ENCODE data around the gene ARAP3.

The ARAP3 gene

DNA sequence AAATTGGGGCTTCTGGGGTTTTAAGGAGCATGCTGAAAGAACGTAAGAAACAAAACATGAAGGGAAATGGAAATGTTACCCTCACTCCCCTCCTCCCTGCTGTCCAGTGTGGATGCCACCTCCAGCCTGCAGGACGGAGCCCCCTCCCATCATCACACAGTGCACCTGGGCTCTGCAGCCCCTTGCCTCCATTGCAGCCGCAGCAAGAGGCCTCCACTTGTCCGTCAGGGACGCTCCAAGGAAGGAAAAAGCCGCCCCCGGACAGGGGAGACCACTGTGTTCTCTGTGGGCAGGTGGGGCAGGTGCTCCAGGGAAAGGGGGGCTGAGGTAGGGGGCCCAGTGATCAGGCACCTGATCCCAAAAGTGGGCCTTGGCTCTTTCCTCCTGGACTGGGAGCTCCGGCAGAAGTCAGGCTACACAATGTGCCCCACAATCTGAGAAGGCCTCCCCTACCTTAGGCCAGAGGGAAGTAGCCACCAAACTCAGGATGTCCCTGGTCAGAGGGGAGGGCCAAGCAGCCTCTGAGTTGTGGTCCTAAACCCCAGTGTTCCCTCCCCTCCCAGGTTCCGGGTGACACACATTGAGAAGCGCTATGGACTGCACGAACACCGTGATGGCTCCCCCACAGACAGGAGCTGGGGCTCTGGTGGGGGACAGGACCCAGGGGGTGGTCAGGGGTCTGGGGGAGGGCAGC lies 42.5 kb downstream of the ARAP3 start:
- no peak for DNase-seq

DNA sequence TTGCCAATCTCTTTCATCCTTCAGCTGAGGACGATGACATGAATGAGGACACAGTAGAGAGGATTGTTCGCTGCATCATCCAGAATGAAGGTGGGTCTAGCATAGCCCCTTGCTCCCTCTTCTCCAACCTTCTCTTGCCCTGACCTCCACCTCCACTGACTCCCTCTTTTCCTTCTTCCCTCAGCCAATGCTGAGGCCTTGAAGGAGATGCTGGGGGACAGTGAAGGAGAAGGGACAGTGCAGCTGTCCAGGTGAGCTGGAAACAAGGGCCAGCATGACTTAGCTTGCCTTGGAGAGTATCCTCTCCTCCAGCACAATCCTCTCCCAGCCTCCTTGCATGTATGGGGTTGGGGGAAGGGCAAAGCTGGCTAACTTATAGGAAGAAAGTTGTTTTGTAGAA lies 43.3 kb downstream of the ARAP3 start:
- no peak for DNase-seq

DNA sequence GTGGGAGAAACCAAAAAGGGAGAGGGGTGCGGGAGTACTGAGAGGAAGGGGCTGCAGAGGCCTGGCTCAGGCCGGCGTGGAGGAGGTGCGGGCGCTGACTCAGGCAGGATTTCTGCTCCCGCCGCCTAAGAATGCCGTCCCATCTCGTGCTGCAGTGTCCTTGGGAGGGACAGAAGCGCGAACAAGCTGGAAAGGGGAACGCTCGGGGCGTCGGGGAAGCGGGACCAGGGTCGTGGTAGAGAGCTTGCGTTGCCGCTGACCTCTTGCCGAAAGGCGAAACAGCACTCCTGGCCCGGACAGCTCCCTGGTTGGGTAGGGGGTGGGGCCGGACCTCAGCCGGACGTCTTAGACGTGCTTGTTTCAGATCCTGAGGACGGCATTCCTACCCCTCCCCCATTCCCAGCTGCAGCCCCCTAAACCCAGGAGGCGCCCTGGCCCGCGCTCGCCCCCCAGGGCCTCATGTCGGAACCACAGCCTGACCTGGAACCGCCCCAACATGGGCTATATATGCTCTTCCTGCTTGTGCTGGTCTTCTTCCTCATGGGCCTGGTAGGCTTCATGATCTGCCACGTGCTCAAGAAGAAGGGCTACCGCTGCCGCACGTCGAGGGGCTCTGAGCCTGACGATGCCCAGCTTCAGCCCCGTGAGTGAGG lies 44.1 kb downstream of the ARAP3 start:
- no peak for DNase-seq

DNA sequence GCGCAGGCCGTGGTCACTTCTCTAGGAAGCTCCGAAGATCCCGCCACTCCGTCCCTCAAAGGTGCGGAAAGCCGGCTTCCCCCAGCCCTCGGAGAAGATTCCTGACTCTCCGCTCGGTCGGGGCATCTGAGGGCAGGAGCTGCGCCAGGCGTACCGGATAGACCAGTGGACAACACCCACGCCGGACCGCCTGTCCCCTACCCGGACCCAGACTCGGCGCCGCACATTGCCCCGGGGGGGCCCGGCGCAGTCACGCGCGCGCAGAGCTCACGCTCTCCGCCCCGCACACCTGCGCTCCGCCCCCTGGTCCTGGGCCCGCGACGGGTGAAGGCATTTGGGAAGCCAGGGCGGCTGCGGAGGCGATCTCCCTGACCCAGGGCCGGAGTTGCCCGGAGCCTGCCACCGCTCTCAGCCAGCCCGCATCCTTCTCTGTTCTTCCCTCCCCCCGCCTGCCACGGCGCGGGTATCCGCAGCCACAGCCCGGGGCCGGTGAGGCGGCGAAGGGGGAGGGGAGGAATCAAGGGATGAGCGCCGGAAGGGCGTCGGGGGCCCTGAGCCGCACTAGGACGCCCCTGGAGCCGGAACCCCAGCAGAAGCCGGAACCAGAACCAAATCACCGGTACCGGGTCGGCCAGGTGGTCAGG lies 44.8 kb downstream of the ARAP3 start:
- no peak for DNase-seq

DNA sequence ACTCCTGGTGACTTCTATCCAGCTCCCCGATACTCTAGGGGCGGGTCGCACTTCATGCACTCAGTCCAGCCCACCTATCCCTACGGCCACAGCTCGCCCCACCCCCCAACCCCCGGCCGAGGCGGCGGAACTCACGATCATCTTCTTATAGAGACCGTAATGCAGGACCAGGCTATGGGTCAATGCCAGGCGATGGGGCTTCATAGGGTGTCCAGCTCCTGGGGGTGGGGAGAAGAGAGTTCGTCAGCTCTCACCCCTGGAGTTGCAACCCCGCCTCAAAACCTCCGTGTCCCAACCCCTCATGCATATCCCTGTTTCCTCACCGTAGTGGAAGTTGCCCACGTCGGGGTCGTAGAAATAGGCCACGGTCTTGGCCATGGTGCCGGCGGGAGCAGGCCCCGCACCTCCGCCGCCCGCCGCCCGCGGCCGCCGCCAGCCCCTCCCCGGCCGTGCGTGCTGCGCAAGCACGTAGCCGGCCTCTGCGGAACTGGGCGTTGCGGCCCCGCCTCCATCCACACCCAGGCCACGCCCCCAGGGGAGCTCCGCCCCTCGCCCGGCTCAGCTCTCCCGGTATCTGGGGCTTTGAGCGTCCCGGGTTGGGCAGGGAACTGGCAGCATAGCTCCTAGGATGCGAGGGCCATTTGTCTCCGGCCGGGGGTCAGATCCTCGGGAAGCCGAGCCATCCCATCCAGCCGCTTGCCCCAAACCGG lies 45.5 kb downstream of the ARAP3 start, which contains the start of the genes HDAC3 and RELL2:
TSS of gene HDAC3 (minus strand) at position 437 of the 710 bp plus-strand sequence. CDS start at position 378, 59 bp downstream.
TSS of gene RELL2 (plus strand) at position 585 of the 710 bp plus-strand sequence. CDS start 1,229 bp downstream, outside the sequence.
- peak; percentile 14 to 81 for DNase-seq

DNA sequence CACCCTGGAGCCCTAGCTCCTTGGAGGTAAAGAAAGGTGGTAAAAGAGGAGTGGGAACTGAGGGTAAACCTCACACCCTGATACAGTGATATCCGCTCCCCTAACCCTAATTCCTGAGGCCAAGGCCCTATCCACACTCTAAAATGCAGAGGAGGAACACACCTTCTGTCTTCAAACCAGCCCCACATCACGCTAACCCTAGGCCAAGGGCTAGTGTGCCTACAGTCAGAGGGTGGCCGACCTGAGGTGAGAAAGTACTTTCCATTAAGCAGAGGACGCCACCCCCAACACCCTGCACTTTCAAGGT lies 46.0 kb downstream of the ARAP3 start:
- DNase-seq: no peak

DNA sequence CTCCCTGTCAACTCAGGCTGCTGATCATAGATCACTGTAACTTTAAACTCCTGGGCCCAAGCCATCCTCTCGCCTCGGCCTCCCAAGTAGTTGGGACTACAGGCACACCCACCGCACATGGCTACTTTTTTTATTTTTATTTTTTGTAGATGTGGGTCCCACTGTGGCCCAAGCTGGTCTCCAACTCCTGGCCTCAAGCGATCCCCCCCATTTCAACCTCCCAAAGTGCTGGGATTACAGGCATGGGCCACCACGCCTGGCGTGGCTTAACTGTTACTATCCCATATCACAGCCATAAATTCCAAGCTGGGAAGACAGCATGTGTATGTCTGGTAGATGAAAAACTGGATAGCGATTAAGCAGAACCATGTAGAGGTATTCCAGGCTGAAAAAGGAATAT lies 46.4 kb downstream of the ARAP3 start:
- no peak for DNase-seq

DNA sequence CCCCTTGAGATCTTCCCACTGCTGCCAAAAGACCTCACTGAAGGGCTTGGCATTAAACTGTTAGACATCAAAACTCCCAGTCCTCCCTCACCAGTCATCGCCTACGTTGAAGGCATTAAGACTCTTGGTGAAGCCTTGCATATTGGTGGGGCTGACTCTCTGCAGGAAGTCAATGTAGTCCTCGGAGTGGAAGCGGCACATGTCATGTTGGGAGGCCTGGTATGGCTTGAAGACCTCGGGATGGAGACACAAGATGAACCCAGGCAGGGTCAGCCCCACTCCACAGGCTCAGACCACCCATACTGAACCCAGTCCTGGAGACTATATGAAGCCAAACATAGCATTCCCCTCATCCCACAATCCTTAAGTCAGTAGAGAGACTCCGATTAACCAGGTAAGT lies 47.3 kb downstream of the ARAP3 start:
- DNase-seq: no peak

DNA sequence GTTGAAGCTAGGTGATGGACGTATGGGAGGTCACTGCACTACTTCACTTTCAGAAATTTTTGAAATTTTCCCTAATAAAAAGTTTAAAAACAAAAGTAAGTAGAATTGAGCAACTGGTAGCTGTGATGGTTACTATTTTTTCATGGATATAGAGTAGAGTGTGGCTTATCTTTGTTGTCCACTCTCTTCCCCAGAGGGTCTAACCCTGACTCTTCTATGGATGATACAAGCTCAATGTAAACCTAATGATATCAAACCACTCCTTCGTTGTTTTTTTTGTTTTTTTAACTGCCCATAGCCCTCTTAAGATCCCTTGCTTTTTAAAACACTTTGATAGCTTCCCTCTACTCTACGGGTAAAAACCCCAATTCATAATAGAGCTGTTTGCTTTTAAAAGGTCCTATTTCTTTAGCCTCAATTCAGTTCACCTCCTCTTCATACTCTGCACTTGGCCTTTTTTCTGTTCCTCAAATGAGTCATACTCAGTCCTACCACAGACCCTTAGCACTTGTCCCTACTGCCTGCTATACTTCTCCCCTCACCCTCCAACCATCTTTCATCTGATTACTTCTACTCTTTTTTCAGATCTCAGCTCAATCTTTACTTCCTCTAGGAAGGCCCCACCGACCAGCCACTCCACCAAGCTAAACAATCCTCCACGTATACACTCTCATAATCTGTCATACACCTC lies 48.0 kb downstream of the ARAP3 start:
- no peak for DNase-seq

DNA sequence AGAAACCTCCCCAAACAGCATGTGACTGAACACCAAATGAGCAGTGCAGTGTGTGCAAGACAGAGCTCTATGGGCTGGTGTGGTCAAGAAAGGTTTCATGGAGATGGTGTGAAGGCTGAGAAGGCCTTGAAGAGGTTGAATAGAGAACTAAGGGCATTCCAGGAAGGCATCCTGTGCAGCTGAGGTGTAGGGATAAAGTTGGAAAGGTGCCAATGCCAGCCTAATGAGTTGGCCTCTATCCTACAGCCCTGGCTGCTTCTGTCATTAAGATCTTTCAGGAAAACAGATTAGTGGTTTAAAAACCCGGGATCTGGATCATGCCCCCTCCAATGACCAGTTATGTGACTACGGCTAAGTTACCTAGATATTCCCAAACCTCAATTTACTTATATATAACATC lies 49.4 kb downstream of the ARAP3 start:
- DNase-seq: peak in 1 of 2 experiments; percentile 9

DNA sequence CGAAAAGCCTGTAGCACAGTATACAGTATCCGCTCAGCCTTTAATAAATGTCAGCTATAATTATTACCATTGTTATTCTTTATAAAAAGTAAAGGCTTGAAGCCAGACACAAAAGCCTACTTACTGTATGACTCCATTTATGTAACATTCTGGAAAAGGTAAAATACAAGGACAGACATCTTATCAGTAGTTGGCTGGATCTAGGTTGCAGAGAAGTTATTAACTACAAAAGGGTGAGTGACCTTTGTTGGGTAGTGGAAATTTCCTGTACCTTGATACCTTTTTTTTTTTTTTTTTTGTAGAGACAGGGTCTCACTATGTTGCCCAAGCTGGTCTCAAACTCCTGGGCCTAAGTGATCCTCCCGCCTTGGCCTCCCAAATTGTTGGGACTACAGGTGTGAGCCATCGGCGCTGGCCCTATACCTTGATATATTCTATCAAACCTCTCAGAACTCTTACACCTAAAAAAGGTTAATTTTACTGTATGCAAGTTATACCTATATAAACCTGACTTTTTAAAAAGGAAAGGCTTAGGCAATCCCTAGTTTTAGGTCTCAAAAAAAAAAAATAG lies 51.4 kb downstream of the ARAP3 start:
- no peak for DNase-seq

DNA sequence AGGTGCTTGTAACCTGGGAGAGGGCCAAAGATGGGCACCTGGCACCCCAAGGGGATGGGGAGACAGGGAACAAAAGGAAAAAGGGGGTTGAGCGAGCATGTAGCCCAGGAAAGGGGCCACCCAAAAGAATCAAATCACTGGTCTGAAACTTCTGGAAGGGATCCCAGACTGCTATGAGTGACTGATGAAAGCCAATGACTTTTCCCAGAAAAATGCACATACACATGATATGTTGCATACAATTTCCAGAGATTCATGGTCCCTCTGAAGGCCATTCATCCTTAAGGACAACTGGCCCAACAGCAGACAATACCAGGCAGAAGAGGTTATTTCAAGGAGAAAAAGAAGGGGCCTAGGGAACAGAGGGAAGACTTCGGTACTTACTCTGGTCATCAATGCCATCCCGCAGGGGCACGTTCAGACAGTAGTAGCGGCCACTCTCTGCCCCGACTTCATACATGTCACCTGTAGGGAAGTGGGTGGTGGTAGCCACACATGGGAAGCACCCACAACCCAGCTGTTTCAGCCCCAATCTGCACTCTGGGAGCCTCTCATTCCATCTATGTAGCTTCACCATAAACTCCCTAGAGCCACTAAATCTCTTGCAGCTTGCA lies 53.7 kb downstream of the ARAP3 start:
- DNase-seq: no peak

DNA sequence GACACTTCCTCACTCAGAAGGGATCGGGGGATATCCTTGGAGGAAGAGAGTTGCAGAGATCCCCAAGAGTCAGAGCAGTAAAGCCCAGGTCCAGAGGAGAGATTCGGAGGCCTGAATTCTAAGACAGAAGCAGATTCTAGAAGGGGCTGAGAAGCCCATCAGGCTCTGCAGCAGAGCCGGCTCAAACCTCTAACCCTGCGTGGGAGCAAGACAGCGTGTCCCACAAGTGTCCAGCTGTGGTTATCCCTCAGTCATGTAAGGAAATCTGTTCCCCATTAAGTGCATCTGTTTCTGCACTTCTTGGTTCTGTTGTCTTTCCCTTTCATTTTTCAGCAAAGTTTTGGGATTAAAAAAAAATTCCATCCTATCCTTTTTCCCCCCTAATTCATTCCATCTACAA lies 58.4 kb downstream of the ARAP3 start:
- DNase-seq: no peak

DNA sequence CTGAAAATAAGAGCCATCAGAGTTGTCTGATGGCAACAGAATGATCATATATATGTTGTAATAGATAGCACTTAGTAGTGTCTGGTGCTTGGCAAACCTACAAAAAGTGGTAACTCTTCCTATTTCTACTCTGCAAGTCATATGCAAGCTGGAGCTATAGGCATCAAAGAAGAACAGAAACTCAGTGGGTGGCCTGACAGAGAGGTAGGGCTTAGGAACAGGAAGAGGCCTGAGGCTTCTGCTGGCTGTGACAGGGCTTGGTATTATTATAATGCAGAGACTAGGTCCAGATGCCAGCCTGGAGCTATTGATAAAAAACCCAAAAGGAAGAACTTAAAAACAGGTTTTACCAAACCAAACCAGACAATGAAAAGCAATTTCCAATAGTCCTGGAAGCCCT lies 58.8 kb downstream of the ARAP3 start:
- no peak for DNase-seq

DNA sequence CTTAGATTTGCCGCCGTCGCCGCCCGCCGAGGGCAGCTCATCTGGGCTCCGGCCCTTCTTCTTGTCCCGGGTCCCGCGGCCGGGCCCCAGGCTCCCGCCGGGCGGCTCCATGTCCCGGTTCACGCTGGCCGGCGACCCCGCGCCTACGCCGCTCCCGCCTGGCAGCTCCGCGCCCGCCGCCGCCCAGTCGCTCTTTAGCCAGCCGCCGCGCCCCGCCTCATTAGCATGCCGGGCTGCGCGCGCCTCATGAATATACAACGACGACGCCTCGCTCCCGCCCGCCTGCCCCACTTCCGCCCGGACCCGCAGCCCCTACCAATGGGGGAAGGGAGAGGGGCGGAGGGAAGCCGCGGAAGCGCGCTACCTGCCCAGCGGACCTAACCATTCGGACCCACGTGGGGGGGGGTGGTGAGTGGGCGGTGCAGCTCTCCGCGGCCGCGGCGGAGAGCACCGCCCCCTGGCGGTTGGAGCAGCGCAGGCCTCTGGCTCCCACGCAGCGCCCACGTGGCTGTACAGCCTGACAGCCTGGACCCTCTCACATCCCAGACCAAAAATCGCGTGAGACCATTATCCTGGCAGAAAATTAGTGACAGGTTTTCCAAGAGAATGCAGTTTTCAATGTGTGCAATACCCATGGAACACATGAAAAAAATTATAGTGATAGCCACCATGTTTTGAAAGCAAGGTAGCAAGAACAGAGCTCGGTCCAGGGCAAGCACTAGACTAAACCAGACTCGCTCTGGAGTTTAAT lies 63.1 kb downstream of the ARAP3 start, which contains the start of gene DIAPH1:
TSS of gene DIAPH1 (minus strand) at position 197 of the 751 bp plus-strand sequence. CDS start at position 111, 86 bp downstream.
- DNase-seq: peak; percentile 57 to 66

DNA sequence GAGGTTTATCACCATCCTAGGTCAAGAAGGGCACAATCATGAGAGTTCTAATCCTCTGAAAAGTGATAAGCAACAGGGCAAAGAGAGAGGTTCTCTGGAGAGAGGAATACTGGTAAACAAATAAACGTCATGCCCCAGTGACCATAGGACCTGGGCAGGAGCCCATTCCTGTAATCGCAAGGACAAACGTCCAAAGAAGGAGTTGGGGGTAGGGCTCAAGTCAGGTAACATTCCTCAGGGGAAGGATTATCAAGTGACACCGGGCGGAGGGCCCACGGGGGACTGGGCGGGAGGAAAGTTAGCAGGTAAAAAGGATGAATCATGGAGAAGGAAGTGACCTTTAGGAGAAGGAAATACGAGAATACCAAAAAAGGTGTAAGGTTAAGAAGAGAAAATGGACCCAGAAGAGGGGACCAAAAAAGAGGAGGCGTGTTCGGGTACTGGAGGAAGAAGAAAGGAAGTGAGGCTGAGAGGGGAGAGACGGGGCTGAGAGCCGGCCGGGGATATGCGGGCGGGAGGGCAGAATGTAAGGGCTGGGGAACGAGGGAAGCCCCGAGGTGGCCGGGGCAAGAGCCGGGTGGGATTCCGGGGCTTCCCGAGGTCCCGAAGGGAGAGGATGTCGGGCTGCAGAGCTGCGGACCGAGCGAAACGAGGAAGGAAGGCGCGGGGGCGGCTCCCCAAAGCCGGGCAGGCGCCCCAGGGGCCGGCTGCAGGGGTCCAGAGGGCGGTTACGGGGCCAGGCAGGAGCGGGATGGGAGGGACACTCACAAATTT lies 63.8 kb downstream of the ARAP3 start:
- DNase-seq: no peak

DNA sequence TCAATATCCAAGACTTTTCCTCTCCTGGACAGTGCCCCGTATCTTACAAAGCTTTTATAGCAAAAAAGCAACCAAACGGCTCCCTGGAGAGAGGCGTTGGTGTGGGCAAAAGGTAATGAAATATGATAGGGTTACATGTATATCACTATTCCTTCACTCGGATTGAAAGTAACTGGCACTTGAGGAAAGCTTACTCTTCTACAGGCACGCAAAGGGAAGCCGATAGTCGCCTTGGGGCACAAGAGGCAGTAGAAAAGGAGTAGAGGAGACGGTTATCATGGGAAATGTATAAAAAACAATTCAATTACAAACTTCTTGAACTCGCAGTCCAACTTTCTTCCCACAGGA lies 64.4 kb downstream of the ARAP3 start:
- DNase-seq: no peak

DNA sequence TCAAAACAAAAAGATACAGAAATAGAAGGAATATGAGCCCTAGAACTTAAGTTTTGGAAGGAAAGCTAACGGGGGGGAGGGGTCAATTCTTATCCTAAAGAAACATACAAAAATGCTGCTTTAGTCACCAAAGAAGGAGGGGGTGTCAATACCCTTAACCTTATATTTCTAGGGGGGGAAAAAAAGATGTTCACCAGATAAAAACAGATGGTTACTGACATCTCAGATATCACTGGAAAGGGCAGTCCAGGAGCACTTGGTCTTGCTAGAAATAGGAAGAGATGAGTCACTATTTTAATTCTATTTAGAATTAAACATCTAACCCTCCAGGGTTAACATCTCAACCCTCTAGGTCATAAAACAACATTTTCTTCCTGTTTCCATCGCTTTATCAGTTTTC lies 64.9 kb downstream of the ARAP3 start:
- no peak for DNase-seq

DNA sequence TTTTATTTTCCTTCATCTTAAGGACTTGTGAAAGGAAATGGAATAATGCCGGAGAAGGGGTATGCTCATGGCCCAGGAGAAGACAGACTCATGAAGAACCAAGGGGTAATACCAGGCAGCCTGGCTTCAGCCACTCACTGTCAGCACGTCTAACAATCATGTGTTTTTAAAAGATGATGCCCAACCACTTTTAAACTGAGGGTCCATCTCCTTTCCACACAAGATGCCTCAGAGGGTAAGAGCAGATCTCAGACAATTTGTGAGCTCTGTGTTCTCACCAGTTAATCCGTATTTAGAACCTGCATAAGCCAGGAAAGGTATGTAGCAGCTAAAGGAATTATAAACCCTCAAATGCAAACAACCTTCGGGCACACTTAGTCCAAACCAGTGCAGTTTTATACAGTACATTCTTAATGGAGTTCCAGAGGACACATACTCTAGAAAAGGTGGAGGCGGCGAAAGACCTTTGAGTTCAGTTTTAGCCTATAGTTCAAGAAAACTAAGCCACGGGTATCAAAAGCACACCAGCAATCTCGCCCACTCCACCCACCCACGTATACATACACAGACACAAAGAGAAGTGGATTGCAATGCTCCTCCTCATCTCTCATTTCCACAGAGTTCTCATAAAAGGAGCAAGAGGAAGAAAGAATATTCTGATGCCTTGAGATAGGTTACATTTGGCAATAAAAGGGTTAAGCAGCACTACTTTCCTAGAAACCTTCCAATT lies 65.9 kb downstream of the ARAP3 start:
- DNase-seq: no peak

DNA sequence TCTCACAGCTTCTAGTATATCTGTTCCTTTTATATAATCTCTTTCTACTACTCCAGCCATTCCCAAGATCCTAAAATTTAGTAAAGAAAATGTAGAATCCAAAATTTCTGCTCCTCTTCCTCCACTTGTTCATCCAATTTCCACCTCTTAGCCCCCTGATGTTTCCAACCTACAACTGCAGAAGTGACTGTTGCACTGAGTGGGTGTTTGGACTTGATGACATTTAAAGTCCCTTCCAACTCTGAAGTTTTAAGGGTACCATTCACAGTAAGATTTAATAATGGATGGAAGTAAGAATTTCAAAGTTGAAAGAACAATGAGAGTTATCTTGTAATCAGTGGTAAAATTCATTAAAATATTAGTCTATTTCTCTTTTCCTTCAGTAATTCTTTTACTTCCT lies 68.7 kb downstream of the ARAP3 start:
- DNase-seq: no peak
